Ascending aorta (tissue), 2 donors: ENCODE results near the gene EDRF1. TPM values are rescaled to one million over a fixed set of nuclear protein-coding genes. Genes with fewer than 3 reads are reported as not detected.

Source experiments
- DNase-seq, 2 donors: peaks; one replicate each; pipeline ENCODE4 v3.0.0-alpha.2; 2019; ENCODE audit warnings: low spot score in 2 of 2
- H3K27ac ChIP-seq, 2 donors: fragments of 200-600 bp; sonication (generic); one replicate each; pipeline ENCODE4 v1.5.1; 2016 to 2017; ENCODE audit warnings: mild to moderate bottlenecking in 1 of 2
- H3K27me3 ChIP-seq: fragments of 200-600 bp; sonication (generic); one replicate; pipeline ENCODE4 v1.5.1; 2017
- H3K36me3 ChIP-seq, 2 donors: fragments of 200-600 bp; sonication (generic); one replicate each; pipeline ENCODE4 v1.5.1; 2016
- H3K4me1 ChIP-seq, 2 donors: fragments of 200-600 bp; sonication (generic); one replicate each; pipeline ENCODE4 v1.5.1; 2016 to 2017; ENCODE audit warnings: mild to moderate bottlenecking in 1 of 2
- H3K4me3 ChIP-seq, 2 donors: fragments of 200-600 bp; sonication (generic); one replicate each; pipeline ENCODE4 v1.5.1; 2016 to 2017; ENCODE audit warnings: mild to moderate bottlenecking in 1 of 2
- H3K9me3 ChIP-seq, 2 donors: fragments of 200-600 bp; sonication (generic); one replicate each; pipeline ENCODE4 v1.5.1; 2016
- intact Hi-C: fragments of 100-400 bp; cut with DNase I; formaldehyde crosslinking; loops from one replicate; pipeline ENCODE4 v1.15.1; 2023
- total RNA-seq: library from RNA; depleted of rRNA; stranded (reverse); fragments of >200 nt; gene quantifications from one replicate; pipeline ENCODE4 v1.1.0, GENCODE V29; 2016
- TF ChIP-seq, protein P1 (sequence below), 3 experiments: fragments of 200-600 bp in 2 of 3; fragments of 450-650 bp in 1 of 3; sonication (generic) in 2 of 3; IDR thresholded peaks; one replicate each; pipeline ENCODE4 v1.5.1; 2016 to 2019; ENCODE audit warnings: antibody characterized with exemption in 3 of 3, mild to moderate bottlenecking in 1 of 3, moderate library complexity in 1 of 3

Gene EDRF1
- total RNA-seq, 1 donor from 2014 or later = 0.53 TPM

DNA sequence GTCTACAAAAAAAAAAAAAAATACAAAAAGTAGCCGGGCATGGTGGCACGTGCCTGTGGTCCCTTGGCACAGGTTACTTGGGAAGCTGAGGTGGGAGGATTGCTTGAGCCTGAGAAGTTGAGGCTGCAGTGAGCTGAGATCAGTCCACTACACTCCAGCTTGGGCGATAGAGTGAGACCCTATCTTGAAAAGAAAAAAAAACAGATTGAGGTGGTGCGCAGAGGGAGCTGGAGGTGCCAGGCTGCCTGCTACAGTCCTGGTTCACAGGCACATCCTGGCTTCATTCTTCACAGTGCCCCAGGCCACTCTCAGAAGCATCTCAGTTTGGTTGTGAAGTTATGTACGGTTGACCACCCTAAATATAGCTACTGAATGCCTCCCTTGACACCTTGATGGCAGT lies 51.3 kb downstream of the EDRF1 start:
- Histone ChIP-seq H3K27me3 (no peaks in the 10 kb centered on the region), H3K4me1 (peaks cover 5% of the 10 kb centered on the region in 2 donors), H3K9me3 (no peaks in the 10 kb centered on the region), H3K36me3 (peaks cover 0 to under 1% of the 10 kb centered on the region in 2 donors), H3K27ac (no peak overlapping the region), H3K4me3 (no peak overlapping the region)
- intact Hi-C loops = no loop called here
- TF ChIP-seq, protein P1, sequence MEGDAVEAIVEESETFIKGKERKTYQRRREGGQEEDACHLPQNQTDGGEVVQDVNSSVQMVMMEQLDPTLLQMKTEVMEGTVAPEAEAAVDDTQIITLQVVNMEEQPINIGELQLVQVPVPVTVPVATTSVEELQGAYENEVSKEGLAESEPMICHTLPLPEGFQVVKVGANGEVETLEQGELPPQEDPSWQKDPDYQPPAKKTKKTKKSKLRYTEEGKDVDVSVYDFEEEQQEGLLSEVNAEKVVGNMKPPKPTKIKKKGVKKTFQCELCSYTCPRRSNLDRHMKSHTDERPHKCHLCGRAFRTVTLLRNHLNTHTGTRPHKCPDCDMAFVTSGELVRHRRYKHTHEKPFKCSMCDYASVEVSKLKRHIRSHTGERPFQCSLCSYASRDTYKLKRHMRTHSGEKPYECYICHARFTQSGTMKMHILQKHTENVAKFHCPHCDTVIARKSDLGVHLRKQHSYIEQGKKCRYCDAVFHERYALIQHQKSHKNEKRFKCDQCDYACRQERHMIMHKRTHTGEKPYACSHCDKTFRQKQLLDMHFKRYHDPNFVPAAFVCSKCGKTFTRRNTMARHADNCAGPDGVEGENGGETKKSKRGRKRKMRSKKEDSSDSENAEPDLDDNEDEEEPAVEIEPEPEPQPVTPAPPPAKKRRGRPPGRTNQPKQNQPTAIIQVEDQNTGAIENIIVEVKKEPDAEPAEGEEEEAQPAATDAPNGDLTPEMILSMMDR (IDR thresholded peaks at IDR 0.05) = no peak
- DNase-seq = no peak

DNA sequence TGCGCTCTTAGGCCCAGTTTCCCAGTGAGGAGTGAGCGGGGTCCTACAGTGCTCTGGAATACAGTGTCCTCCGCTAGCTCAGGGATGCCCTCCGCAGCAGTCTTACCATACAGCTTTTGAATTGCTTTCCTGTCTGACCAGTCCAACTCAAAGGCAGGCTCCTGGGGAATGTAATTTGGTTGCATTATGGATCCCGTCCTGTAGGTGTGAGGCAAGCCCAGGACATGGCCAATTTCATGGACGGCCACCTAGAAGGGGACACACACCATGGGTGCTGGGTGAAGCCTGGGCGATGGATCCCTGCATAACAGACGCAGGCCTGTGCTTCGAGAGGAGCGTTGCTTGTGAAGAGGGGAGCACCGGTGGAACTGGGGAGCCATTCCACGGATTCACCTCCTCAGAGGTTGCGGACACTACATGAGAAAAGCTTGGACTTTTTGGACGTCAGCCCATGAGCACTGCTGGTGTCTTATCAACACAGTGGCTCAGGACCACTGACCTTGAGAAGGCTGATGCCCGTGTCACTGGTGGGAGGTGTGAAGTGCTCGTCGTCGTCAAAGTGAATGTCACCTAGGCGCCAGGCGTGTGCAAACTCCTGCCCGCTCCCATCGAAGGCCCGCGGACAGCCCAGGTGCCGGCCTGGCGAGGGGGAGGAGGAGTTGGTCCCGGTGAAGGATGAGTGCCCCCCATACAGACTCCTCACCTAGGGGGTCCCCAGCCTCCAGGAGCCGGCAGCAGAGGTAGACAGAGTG lies 52.8 kb downstream of the EDRF1 start:
- Histone ChIP-seq H3K9me3 (no peaks in the 10 kb centered on the region), H3K36me3 (no peaks in the 10 kb centered on the region), H3K4me3 (no peak overlapping the region), H3K4me1 (peaks cover 5% of the 10 kb centered on the region in 2 donors), H3K27me3 (no peaks in the 10 kb centered on the region), H3K27ac (no peak overlapping the region)
- DNase-seq = no peak
- intact Hi-C loops = no loop called here
- TF ChIP-seq, protein P1 (IDR thresholded peaks at IDR 0.05) = no peak

DNA sequence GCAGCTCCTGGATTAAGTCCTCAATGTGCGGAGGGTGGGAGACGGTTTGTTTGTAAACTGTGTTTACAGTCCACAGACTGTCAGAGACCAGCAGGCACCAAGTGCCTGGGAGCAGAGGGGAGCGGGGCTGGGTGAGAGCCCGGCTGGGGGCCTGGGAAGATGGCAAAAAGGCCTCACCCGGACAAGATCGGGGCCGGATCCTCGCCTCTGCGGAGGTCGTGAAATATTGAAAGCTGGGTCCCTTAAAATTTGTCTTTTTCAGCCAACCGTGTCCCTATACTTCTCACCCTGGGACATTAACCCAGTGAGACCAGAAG lies 53.3 kb downstream of the EDRF1 start:
- Histone ChIP-seq H3K36me3 (no peaks in the 10 kb centered on the region), H3K4me3 (no peak overlapping the region), H3K27me3 (no peaks in the 10 kb centered on the region), H3K9me3 (no peaks in the 10 kb centered on the region), H3K27ac (no peak overlapping the region), H3K4me1 (peaks cover 5% of the 10 kb centered on the region in 2 donors)
- DNase-seq = no peak
- TF ChIP-seq, protein P1 (IDR thresholded peaks at IDR 0.05) = no peak
- intact Hi-C loops = no loop called here

DNA sequence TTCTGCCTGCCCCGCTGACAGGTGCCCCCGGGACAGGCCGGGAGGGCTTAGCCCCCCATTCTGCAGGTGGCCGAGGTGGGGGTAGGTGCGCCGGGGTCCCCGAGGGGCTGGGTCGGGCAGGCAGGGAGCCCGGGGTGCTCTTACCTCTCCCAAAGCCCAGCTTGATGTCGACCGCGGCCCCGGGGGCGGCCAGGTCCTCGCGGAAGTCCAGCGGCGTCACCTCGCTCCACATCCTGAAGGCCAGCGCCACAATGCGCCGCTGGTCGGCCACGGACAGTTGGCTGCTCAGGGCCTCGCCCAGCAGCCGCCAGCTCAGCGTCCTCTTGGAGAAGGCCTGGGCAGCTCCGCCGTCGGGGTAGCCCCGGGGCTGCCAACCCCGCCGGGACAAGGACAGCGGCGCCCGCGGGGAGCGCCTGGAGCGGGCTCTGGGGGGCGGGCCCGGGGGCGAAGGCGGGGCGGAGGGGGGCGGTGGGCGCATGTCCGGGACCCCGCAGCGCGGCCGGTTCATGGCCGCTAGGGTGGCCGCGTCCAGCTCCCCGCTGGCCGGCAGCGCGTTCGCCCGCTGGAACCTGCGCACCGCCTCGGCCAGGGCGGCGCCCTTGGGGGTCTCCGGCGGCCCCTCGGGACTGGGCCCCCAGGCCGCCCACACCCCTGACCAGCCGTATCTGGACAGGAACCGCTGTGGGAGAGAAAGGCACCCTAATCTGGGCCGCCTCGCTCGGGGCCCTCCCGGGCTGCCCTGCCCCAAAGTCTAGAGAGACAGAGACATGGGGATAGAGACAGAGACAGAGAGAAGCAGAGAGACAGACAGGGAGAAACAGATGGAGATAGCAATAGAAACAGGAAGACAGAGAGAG lies 54.4 kb downstream of the EDRF1 start:
- Histone ChIP-seq H3K4me1 (peaks cover 0 to under 1% of the 10 kb centered on the region in 2 donors), H3K27ac (no peak overlapping the region), H3K27me3 (no peaks in the 10 kb centered on the region), H3K4me3 (no peak overlapping the region), H3K9me3 (no peaks in the 10 kb centered on the region), H3K36me3 (no peaks in the 10 kb centered on the region)
- no peak for DNase-seq
- intact Hi-C loops = no loop called here
- TF ChIP-seq, protein P1 (IDR thresholded peaks at IDR 0.05) = no peak

DNA sequence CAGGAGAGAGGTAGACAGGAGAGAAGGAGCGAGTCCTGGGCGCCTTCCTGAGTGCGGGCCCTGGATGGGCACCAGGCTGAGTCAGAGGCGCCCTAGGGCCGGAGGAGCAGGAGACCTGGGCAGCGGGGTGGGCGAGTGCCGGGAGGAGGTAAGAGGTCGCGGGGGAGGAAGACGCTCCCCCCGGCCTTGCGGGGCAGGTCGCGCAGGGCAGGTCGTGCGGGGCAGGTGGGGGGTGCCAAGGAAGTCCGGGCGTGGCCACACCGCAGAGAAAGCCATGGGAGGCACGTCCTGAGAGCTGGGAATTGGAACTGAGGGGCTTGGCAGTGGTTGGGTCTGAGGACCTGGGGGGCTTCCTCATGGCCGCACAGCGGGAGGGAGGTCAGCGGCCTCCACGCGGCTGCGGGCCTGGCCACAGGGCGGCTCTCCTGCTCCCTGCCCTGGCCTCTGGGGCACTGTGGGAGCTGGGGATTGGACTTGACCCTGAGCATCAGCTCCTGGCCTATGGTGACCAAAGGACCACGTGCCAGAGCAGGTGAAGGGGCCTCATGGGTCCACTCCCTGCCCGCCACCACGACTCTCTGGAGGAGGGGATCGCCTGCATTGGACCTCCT lies 55.2 kb downstream of the EDRF1 start:
- no peak for DNase-seq
- H3K4me3 ChIP-seq = no peak overlapping the region

More for the DNA sequence above, 55.2 kb downstream of the EDRF1 start:
- TF ChIP-seq, protein P1 (IDR thresholded peaks at IDR 0.05) = no peak
- Histone ChIP-seq H3K36me3 (no peaks in the 10 kb centered on the region), H3K4me1 (no peaks in the 10 kb centered on the region), H3K27me3 (no peaks in the 10 kb centered on the region), H3K27ac (no peak overlapping the region), H3K9me3 (no peaks in the 10 kb centered on the region)
- intact Hi-C loops = no loop called here
